Endometrial microvascular endothelial cells (primary cell): ENCODE results near the gene FRAT1. TPM values are rescaled to one million over a fixed set of nuclear protein-coding genes. Genes with fewer than 3 reads are reported as not detected.

Experiments used
- in situ Hi-C: cut with HindIII; loops from 2 replicates; pipeline ENCODE4 v1.10.0; 2017; ENCODE audit warnings: low sequenced_read_pairs, low pct_unique_long_range_greater_than_20kb; ENCODE audit errors: inconsistent ontology term
- total RNA-seq: library from RNA; depleted of rRNA; stranded (reverse); fragments of >200 nt; gene quantifications from one replicate; pipeline ENCODE4 v1.2.3, GENCODE V29; 2015; ENCODE audit errors: inconsistent ontology term

Gene FRAT1
- total RNA-seq, 1 donor from 2014 or later, result 0.84 TPM

GRCh38 chr10:97358781-97359180 is 39.7 kb downstream of the FRAT1 start:
- in situ Hi-C loops, result no loop called here

- in situ Hi-C loops, result no loop called here
Measured at GRCh38 chr10:97360705-97361536, 41.9 kb downstream of the FRAT1 start.

GRCh38 chr10:97361537-97361901 is 42.4 kb downstream of the FRAT1 start:
- in situ Hi-C loops, result no loop called here

GRCh38 chr10:97362310-97363033 is 43.4 kb downstream of the FRAT1 start:
- in situ Hi-C loops, result no loop called here

- in situ Hi-C loops, result no loop called here
Measured at GRCh38 chr10:97363071-97363470, 44.0 kb downstream of the FRAT1 start.

GRCh38 chr10:97365761-97366351 is 46.8 kb downstream of the FRAT1 start:
- in situ Hi-C loops, result no loop called here

GRCh38 chr10:97366572-97366971 is 47.5 kb downstream of the FRAT1 start:
- in situ Hi-C loops, result no loop called here

GRCh38 chr10:97367126-97367649 is 48.1 kb downstream of the FRAT1 start:
- in situ Hi-C loops, result no loop called here

Other genes with a start within 250 kb of the FRAT1 start
- gene SLIT1, start 133.3 kb upstream of the FRAT1 start, total RNA-seq, result not detected
- gene ARHGAP19, start 26.6 kb upstream of the FRAT1 start, total RNA-seq, result 13.8 TPM
- 8.3 TPM for gene FRAT2, start 15.5 kb downstream of the FRAT1 start, total RNA-seq
- gene RRP12, start 82.1 kb downstream of the FRAT1 start, total RNA-seq, result 27.9 TPM
- gene PGAM1, start 106.9 kb downstream of the FRAT1 start, total RNA-seq, result 735 TPM
- gene EXOSC1, start 126.7 kb downstream of the FRAT1 start, total RNA-seq, result 76.7 TPM
- gene ZDHHC16, start 126.9 kb downstream of the FRAT1 start, total RNA-seq, result 62.8 TPM
- gene MMS19, start 179.2 kb downstream of the FRAT1 start, total RNA-seq, result 91.4 TPM
- gene UBTD1, start 179.7 kb downstream of the FRAT1 start, total RNA-seq, result 34.5 TPM